ENCODE data around the gene ATRX.

DNA sequence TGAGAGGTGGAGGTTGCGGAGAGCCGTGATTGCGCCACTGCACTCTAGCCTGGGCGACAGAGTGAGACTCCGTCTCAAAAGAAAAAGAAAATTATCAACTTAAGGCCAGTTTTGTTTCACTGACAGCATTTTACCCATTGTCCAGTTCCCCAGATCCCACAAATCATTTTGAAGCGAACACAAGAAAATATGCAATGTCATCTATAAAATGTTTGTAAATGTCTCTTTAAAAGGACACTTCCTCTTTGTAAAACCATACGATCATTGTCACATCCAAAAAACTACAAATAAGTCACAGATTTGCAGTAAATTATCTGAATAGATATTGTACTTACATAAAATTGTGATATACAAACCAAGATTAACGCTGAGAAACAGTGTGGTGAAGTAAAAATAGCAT lies 147.6 kb downstream of the ATRX start:
- TF ChIP-seq FOXM1 (IDR thresholded peaks at IDR 0.05; ENCODE audit: borderline replicate concordance) (no peak), ARNT (IDR thresholded peaks at IDR 0.05) (no peak), SUZ12 (IDR thresholded peaks at IDR 0.05) (no peak)

Data from HEK293T (cell line).